ENCODE data around the gene KIRREL3. TPM values are rescaled to one million over a fixed set of nuclear protein-coding genes. Genes with fewer than 3 reads are reported as not detected.

The KIRREL3 gene
- total and polyA plus RNA-seq, 4 donors: 0.02 to 0.71 (median 0.15) TPM; not detected in 1

GRCh38 chr11:126522152-126522551 lies 478.4 kb downstream of the KIRREL3 start:
- Histone ChIP-seq H3K4me3 (no peak overlapping the region), H3K27me3 (ENCODE audit: control insufficient read depth in 3 of 3, insufficient read depth in 3 of 3, low read length in 2 of 3) (peaks cover 0 to 3% (median 0%) of the 10 kb centered on the region in 3 donors)
- WGBS, 2 donors: 87 to 91% methylated on average over 4 of the region's 4 CpGs

DNA sequence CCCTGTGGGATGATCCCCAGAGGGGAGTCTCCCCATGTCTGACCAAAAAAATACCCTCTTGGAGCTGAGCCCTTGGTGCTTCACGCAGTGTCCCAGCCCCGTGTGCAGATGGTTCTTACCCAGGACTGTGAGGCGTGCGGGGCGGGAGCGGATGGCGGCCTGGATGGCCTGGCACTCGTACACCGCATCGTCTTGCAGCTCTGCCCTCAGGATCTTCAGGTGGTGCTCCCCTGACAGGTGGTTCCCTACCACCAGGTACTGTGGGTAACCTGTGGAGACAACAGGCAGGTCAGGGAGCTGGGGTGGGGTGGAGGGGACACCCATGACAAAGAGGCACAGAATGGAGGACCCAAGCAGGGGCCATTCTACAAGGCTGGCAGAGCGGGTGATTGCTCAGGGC lies 479.4 kb downstream of the KIRREL3 start:
- H3K36me3 ChIP-seq (ENCODE audit: control insufficient read depth in 4 of 4, insufficient read depth in 4 of 4, low read length in 4 of 4): no peaks in the 10 kb centered on the region
- 95 to 97% methylated on average over 11 of the region's 11 CpGs for WGBS, 2 donors
- no peak for ATAC-seq (ENCODE audit: insufficient read depth, low FRiP score)
- TF ChIP-seq, protein P1, sequence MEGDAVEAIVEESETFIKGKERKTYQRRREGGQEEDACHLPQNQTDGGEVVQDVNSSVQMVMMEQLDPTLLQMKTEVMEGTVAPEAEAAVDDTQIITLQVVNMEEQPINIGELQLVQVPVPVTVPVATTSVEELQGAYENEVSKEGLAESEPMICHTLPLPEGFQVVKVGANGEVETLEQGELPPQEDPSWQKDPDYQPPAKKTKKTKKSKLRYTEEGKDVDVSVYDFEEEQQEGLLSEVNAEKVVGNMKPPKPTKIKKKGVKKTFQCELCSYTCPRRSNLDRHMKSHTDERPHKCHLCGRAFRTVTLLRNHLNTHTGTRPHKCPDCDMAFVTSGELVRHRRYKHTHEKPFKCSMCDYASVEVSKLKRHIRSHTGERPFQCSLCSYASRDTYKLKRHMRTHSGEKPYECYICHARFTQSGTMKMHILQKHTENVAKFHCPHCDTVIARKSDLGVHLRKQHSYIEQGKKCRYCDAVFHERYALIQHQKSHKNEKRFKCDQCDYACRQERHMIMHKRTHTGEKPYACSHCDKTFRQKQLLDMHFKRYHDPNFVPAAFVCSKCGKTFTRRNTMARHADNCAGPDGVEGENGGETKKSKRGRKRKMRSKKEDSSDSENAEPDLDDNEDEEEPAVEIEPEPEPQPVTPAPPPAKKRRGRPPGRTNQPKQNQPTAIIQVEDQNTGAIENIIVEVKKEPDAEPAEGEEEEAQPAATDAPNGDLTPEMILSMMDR (IDR thresholded peaks at IDR 0.05; ENCODE audit: control extremely low read depth, extremely low read depth): no peak
- H3K4me3 ChIP-seq: no peak overlapping the region
- no peak overlapping the region for H3K9ac ChIP-seq (ENCODE audit: insufficient read depth in 1 of 2, low read length in 2 of 2)
- peaks cover 0 to 12% (median 0%) of the 10 kb centered on the region in 5 donors for H3K4me1 ChIP-seq (ENCODE audit: control insufficient read depth in 5 of 5, insufficient read depth in 5 of 5, low read length in 5 of 5)
- no peak overlapping the region for H3K27ac ChIP-seq (ENCODE audit: low read depth in 1 of 2, low read length in 1 of 2)
- H3K9me3 ChIP-seq (ENCODE audit: control insufficient read depth in 4 of 4, insufficient read depth in 3 of 4, low read length in 3 of 4): peaks cover 0 to 3% (median 0%) of the 10 kb centered on the region in 4 donors
- peaks cover 0 to 3% (median 0%) of the 10 kb centered on the region in 3 donors for H3K27me3 ChIP-seq (ENCODE audit: control insufficient read depth in 3 of 3, insufficient read depth in 3 of 3, low read length in 2 of 3)
- no peak for DNase-seq

More at GRCh38 chr11:126522152-126522551, 478.4 kb downstream of the KIRREL3 start:
- TF ChIP-seq, protein P1 (IDR thresholded peaks at IDR 0.05; ENCODE audit: control extremely low read depth, extremely low read depth): no peak
- Histone ChIP-seq H3K9me3 (ENCODE audit: control insufficient read depth in 4 of 4, insufficient read depth in 3 of 4, low read length in 3 of 4) (peaks cover 0 to 3% (median 0%) of the 10 kb centered on the region in 4 donors), H3K4me1 (ENCODE audit: control insufficient read depth in 5 of 5, insufficient read depth in 5 of 5, low read length in 5 of 5) (peaks cover 0 to 13% (median 0%) of the 10 kb centered on the region in 5 donors), H3K9ac (ENCODE audit: insufficient read depth in 1 of 2, low read length in 2 of 2) (no peak overlapping the region), H3K36me3 (ENCODE audit: control insufficient read depth in 4 of 4, insufficient read depth in 4 of 4, low read length in 4 of 4) (no peaks in the 10 kb centered on the region), H3K27ac (ENCODE audit: low read depth in 1 of 2, low read length in 1 of 2) (no peak overlapping the region)
- DNase-seq (no peak), ATAC-seq (ENCODE audit: insufficient read depth, low FRiP score) (no peak)

DNA sequence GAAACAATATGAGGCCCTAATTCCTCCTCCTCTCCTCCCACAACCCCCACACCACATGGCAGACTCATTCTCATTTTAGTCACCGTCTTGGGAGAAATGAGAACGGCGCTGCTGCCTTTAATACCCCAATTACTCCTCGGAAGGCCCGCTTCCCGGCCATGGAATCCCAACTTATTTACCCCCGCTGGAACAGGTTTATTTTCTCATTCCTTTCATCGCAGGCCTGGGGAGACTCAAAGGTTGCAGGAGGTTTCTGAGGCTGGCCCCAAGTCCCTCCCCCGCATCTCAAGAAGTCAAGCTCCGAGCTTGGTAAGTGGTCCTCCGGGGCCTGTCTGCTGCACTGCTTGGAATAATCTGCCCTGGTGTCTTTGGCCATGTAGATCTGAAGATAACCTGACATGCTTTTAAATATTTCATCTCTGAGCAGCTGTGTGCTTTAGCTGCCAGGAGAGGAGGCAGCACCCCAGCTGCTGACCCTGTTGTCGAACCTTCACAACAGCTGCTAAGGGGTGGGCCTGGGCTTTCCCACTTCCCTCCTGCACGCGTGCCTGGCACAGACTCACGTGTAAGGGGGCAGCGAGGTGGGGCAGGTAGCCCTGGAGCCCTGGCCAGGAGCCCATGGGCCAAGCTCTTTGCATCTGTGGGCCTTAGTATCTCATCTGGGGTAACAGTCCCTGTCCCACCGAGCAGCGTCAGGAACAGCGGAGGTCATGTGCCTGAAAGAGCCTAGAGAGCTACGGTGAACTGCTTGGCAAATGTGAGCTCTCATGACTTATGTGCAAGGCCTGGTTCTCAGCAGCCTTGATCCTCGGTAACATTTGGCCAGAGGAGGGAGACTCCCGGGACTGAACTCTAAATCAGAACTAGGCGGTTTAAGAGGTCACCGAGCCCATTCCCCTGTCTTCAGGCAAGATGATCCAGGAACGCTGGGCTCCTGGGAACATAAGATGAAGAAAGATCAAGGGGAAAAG lies 480.5 kb downstream of the KIRREL3 start:
- peaks cover 0 to 3% (median 0%) of the 10 kb centered on the region in 3 donors for H3K27me3 ChIP-seq (ENCODE audit: control insufficient read depth in 3 of 3, insufficient read depth in 3 of 3, low read length in 2 of 3)
- H3K4me1 ChIP-seq (ENCODE audit: control insufficient read depth in 5 of 5, insufficient read depth in 5 of 5, low read length in 5 of 5): peaks cover 0 to 11% (median 0%) of the 10 kb centered on the region in 5 donors
- no peak overlapping the region for H3K27ac ChIP-seq (ENCODE audit: low read depth in 1 of 2, low read length in 1 of 2)
- H3K9me3 ChIP-seq (ENCODE audit: control insufficient read depth in 4 of 4, insufficient read depth in 3 of 4, low read length in 3 of 4): peaks cover 0 to 3% (median 0%) of the 10 kb centered on the region in 4 donors
- no peak overlapping the region for H3K4me3 ChIP-seq
- DNase-seq: no peak
- 80 to 87% methylated on average over 25 of the region's 25 CpGs for whole genome bisulfite sequencing, 2 donors
- no peak for ATAC-seq (ENCODE audit: insufficient read depth, low FRiP score)
- no peaks in the 10 kb centered on the region for H3K36me3 ChIP-seq (ENCODE audit: control insufficient read depth in 4 of 4, insufficient read depth in 4 of 4, low read length in 4 of 4)
- TF ChIP-seq, protein P1 (IDR thresholded peaks at IDR 0.05; ENCODE audit: control extremely low read depth, extremely low read depth): no peak
- H3K9ac ChIP-seq (ENCODE audit: insufficient read depth in 1 of 2, low read length in 2 of 2): no peak overlapping the region
